ENCODE data around the gene MARCHF6. TPM values are rescaled to one million over a fixed set of nuclear protein-coding genes. Genes with fewer than 3 reads are reported as not detected.
"Not testable (repeated sequence)": the region's sequence is repeated elsewhere in the genome, so short reads cannot be mapped to it uniquely, and the experiment has no call there.

Gene MARCHF6
- total RNA-seq, 1 experiment from 2014 or later, result 31.9 TPM

- no peaks in the 10 kb centered on the region for H3K9me3 ChIP-seq (replicated peaks)
- peak; percentile 33 to 60 for DNase-seq
- H3K27me3 ChIP-seq, result no peaks in the 10 kb centered on the region
- H3K4me3 ChIP-seq, result peak overlapping the region; percentile 88
- H3K27ac ChIP-seq, result peak overlapping the region; percentile 91
- H3K36me3 ChIP-seq, result no peaks in the 10 kb centered on the region
- no peaks in the 10 kb centered on the region for H3K4me1 ChIP-seq
These were observed 860 bp upstream of the MARCHF6 start for GRCh38 chr5:10352430-10353240.

GRCh38 chr5:10354048-10354872 is 765 bp downstream of the MARCHF6 start:
- Histone ChIP-seq H3K4me1 (no peaks in the 10 kb centered on the region), H3K9me3 (replicated peaks) (no peaks in the 10 kb centered on the region), H3K4me3 (peak overlapping the region; percentile 88), H3K27ac (peak overlapping the region; percentile 91), H3K27me3 (no peaks in the 10 kb centered on the region), H3K36me3 (no peaks in the 10 kb centered on the region)
- DNase-seq, result peak; percentile 53 to 64

GRCh38 chr5:10355071-10355889 is 1.8 kb downstream of the MARCHF6 start:
- Histone ChIP-seq H3K4me3 (peak overlapping the region; percentile 88), H3K36me3 (no peaks in the 10 kb centered on the region), H3K9me3 (replicated peaks) (no peaks in the 10 kb centered on the region), H3K4me1 (no peaks in the 10 kb centered on the region), H3K27ac (peak overlapping the region; percentile 91; the same call in 1 of the 2 replicates), H3K27me3 (no peaks in the 10 kb centered on the region)
- peak in 1 of 2 experiments; percentile 19 for DNase-seq

- Histone ChIP-seq H3K27me3 (no peaks in the 10 kb centered on the region), H3K27ac (no peak overlapping the region), H3K36me3 (no peaks in the 10 kb centered on the region), H3K4me1 (no peaks in the 10 kb centered on the region), H3K4me3 (no peak overlapping the region), H3K9me3 (replicated peaks) (no peaks in the 10 kb centered on the region)
- DNase-seq, result no peak
These were observed 5.5 kb downstream of the MARCHF6 start for GRCh38 chr5:10358999-10359398.

- Histone ChIP-seq H3K4me3 (no peak overlapping the region), H3K27ac (no peak overlapping the region), H3K36me3 (no peaks in the 10 kb centered on the region), H3K27me3 (no peaks in the 10 kb centered on the region), H3K9me3 (replicated peaks) (no peaks in the 10 kb centered on the region), H3K4me1 (no peaks in the 10 kb centered on the region)
- no peak for DNase-seq
These were observed 7.2 kb downstream of the MARCHF6 start for GRCh38 chr5:10360686-10361085.

- Histone ChIP-seq H3K36me3 (no peaks in the 10 kb centered on the region), H3K27me3 (no peaks in the 10 kb centered on the region), H3K4me1 (no peaks in the 10 kb centered on the region), H3K9me3 (replicated peaks) (no peaks in the 10 kb centered on the region), H3K4me3 (no peak overlapping the region), H3K27ac (no peak overlapping the region)
- no peak for DNase-seq
These were observed 10.2 kb downstream of the MARCHF6 start for GRCh38 chr5:10363519-10364185.

GRCh38 chr5:10364186-10364689 is 10.7 kb downstream of the MARCHF6 start:
- H3K27me3 ChIP-seq, result no peaks in the 10 kb centered on the region
- no peak overlapping the region for H3K4me3 ChIP-seq
- no peak overlapping the region for H3K27ac ChIP-seq
- no peaks in the 10 kb centered on the region for H3K4me1 ChIP-seq
- no peaks in the 10 kb centered on the region for H3K9me3 ChIP-seq (replicated peaks)
- no peaks in the 10 kb centered on the region for H3K36me3 ChIP-seq
- DNase-seq, result no peak

GRCh38 chr5:10365782-10366181 is 12.3 kb downstream of the MARCHF6 start:
- H3K4me3 ChIP-seq, result no peak overlapping the region
- H3K27ac ChIP-seq, result no peak overlapping the region
- H3K27me3 ChIP-seq, result no peaks in the 10 kb centered on the region
- no peaks in the 10 kb centered on the region for H3K4me1 ChIP-seq
- no peak for DNase-seq
- no peaks in the 10 kb centered on the region for H3K36me3 ChIP-seq
- no peaks in the 10 kb centered on the region for H3K9me3 ChIP-seq (replicated peaks)

GRCh38 chr5:10366310-10367272 is 13.1 kb downstream of the MARCHF6 start:
- DNase-seq, result peak in 1 of 2 experiments; percentile 10
- no peaks in the 10 kb centered on the region for H3K27me3 ChIP-seq
- H3K27ac ChIP-seq, result no peak overlapping the region
- H3K9me3 ChIP-seq (replicated peaks), result no peaks in the 10 kb centered on the region
- H3K4me1 ChIP-seq, result no peaks in the 10 kb centered on the region
- H3K4me3 ChIP-seq, result no peak overlapping the region
- H3K36me3 ChIP-seq, result no peaks in the 10 kb centered on the region

GRCh38 chr5:10367579-10367978 is 14.1 kb downstream of the MARCHF6 start:
- no peaks in the 10 kb centered on the region for H3K27me3 ChIP-seq
- H3K4me1 ChIP-seq, result no peaks in the 10 kb centered on the region
- H3K36me3 ChIP-seq, result no peaks in the 10 kb centered on the region
- H3K9me3 ChIP-seq (replicated peaks), result no peaks in the 10 kb centered on the region
- DNase-seq, result no peak
- no peak overlapping the region for H3K4me3 ChIP-seq
- no peak overlapping the region for H3K27ac ChIP-seq

GRCh38 chr5:10370931-10371330 is 17.4 kb downstream of the MARCHF6 start:
- no peaks in the 10 kb centered on the region for H3K9me3 ChIP-seq (replicated peaks)
- H3K27me3 ChIP-seq, result no peaks in the 10 kb centered on the region
- no peak for DNase-seq

GRCh38 chr5:10371369-10371768 is 17.9 kb downstream of the MARCHF6 start:
- H3K27me3 ChIP-seq; H3K4me3 ChIP-seq; H3K9me3 ChIP-seq (replicated peaks); H3K4me1 ChIP-seq; H3K27ac ChIP-seq; DNase-seq; H3K36me3 ChIP-seq: not testable (repeated sequence)

More at GRCh38 chr5:10370931-10371330, 17.4 kb downstream of the MARCHF6 start:
- Histone ChIP-seq H3K27ac (no peak overlapping the region), H3K4me1 (no peaks in the 10 kb centered on the region), H3K4me3 (no peak overlapping the region), H3K36me3 (no peaks in the 10 kb centered on the region)

Measured in SJCRH30 (cell line).